Bronchial epithelial cell (primary cell): ENCODE measurements around the gene SPAG8. TPM values are rescaled to one million over a fixed set of nuclear protein-coding genes. Genes with fewer than 3 reads are reported as not detected.
A peak's percentile ranks its signal among the peaks of the same experiment; 100 is the strongest.

Experiments used
- DNase-seq: peaks from one replicate; pipeline ENCODE4 v3.0.0-alpha.2; 2010; ENCODE audit warnings: low read depth
- FAIRE-seq: peaks from 2 replicates; lab custom pipeline; 2011; peaks lifted over from hg19 to GRCh38; lab: Jason Lieb, UNC
- H3K27me3 ChIP-seq: 2 replicates; pipeline ENCODE4 v1.5.1; 2011; ENCODE audit warnings: low read length; ENCODE audit not compliant: control insufficient read depth, insufficient read depth
- H3K36me3 ChIP-seq: 2 replicates; pipeline ENCODE4 v1.5.1; 2011; ENCODE audit warnings: low read length; ENCODE audit not compliant: control insufficient read depth, insufficient read depth
- H3K4me3 ChIP-seq: 2 replicates; pipeline ENCODE4 v1.5.1; 2011; ENCODE audit warnings: mild to moderate bottlenecking, low read depth, low read length, control low read depth
- CTCF ChIP-seq: IDR thresholded peaks from 2 replicates; pipeline ENCODE4 v1.5.1; 2011; ENCODE audit warnings: mild to moderate bottlenecking, moderate library complexity, low read length, control low read depth, inconsistent platforms; ENCODE audit not compliant: insufficient read depth, severe bottlenecking
- total RNA-seq: library from RNA; depleted of rRNA; stranded (reverse); fragments of >200 nt; gene quantifications from 2 replicates; pipeline ENCODE4 v1.2.1, GENCODE V29; 2014

SPAG8 gene
- total RNA-seq, 1 donor from 2014 or later: 0.26 TPM

GRCh38 chr9:35810122-35810521 is 1.9 kb downstream of the SPAG8 start:
- Histone ChIP-seq H3K27me3 (no peaks in the 10 kb centered on the region), H3K4me3 (no peak overlapping the region), H3K36me3 (peaks cover 3% of the 10 kb centered on the region)
- no peak for TF ChIP-seq CTCF
- no peak for FAIRE-seq
- no peak for DNase-seq

- Histone ChIP-seq H3K4me3 (no peak overlapping the region), H3K36me3 (peaks cover 3% of the 10 kb centered on the region), H3K27me3 (no peaks in the 10 kb centered on the region)
- no peak for DNase-seq
- peak; percentile 32 for FAIRE-seq
- no peak for TF ChIP-seq CTCF
Observed at GRCh38 chr9:35808433-35808832, 3.6 kb downstream of the SPAG8 start.

GRCh38 chr9:35806101-35806500 is 6.0 kb downstream of the SPAG8 start:
- Histone ChIP-seq H3K4me3 (no peak overlapping the region), H3K27me3 (no peaks in the 10 kb centered on the region), H3K36me3 (peaks cover 3% of the 10 kb centered on the region)
- DNase-seq (no peak), FAIRE-seq (no peak)
- TF ChIP-seq CTCF: no peak

GRCh38 chr9:35801328-35802128 is 10.5 kb downstream of the SPAG8 start:
- Histone ChIP-seq H3K4me3 (no peak overlapping the region), H3K36me3 (peaks cover 3% of the 10 kb centered on the region), H3K27me3 (no peaks in the 10 kb centered on the region)
- DNase-seq (no peak), FAIRE-seq (no peak)
- no peak for TF ChIP-seq CTCF

GRCh38 chr9:35800530-35800929 is 11.5 kb downstream of the SPAG8 start:
- no peaks in the 10 kb centered on the region for H3K36me3 ChIP-seq
- DNase-seq (no peak), FAIRE-seq (no peak)
- no peak overlapping the region for H3K4me3 ChIP-seq
- no peaks in the 10 kb centered on the region for H3K27me3 ChIP-seq
- no peak for TF ChIP-seq CTCF
